ENCODE data around the gene RPTOR.
A peak's percentile ranks its signal among the peaks of the same experiment; 100 is the strongest.

Gene RPTOR

GRCh38 chr17:80645706-80646325 lies 101.2 kb downstream of the RPTOR start:
- no peak for DNase-seq (ENCODE audit: low spot score)

GRCh38 chr17:80646328-80646727 lies 101.7 kb downstream of the RPTOR start:
- DNase-seq (ENCODE audit: low spot score) = no peak

GRCh38 chr17:80647746-80648145 lies 103.1 kb downstream of the RPTOR start:
- DNase-seq (ENCODE audit: low spot score) = no peak

GRCh38 chr17:80649200-80649644 lies 104.6 kb downstream of the RPTOR start:
- DNase-seq (ENCODE audit: low spot score) = no peak

- DNase-seq (ENCODE audit: low spot score) = peak; percentile 80
These were observed 105.2 kb downstream of the RPTOR start for GRCh38 chr17:80649672-80650330.

- DNase-seq (ENCODE audit: low spot score) = no peak
These were observed 105.7 kb downstream of the RPTOR start for GRCh38 chr17:80650331-80650672.

GRCh38 chr17:80650751-80651518 lies 106.3 kb downstream of the RPTOR start:
- no peak for DNase-seq (ENCODE audit: low spot score)

GRCh38 chr17:80652756-80653330 lies 108.2 kb downstream of the RPTOR start:
- DNase-seq (ENCODE audit: low spot score) = no peak

- no peak for DNase-seq (ENCODE audit: low spot score)
These were observed 109.2 kb downstream of the RPTOR start for GRCh38 chr17:80653856-80654255.

- no peak for DNase-seq (ENCODE audit: low spot score)
These were observed 111.0 kb downstream of the RPTOR start for GRCh38 chr17:80655608-80656007.

- no peak for DNase-seq (ENCODE audit: low spot score)
These were observed 112.0 kb downstream of the RPTOR start for GRCh38 chr17:80656590-80656989.

GRCh38 chr17:80657561-80657960 lies 112.9 kb downstream of the RPTOR start:
- no peak for DNase-seq (ENCODE audit: low spot score)

GRCh38 chr17:80658821-80659220 lies 114.2 kb downstream of the RPTOR start:
- DNase-seq (ENCODE audit: low spot score) = no peak

- DNase-seq (ENCODE audit: low spot score) = no peak
These were observed 115.0 kb downstream of the RPTOR start for GRCh38 chr17:80659651-80660050.

GRCh38 chr17:80660527-80661198 lies 116.0 kb downstream of the RPTOR start:
- no peak for DNase-seq (ENCODE audit: low spot score)

- no peak for DNase-seq (ENCODE audit: low spot score)
These were observed 117.9 kb downstream of the RPTOR start for GRCh38 chr17:80662557-80662956.

GRCh38 chr17:80663781-80664206 lies 119.2 kb downstream of the RPTOR start:
- no peak for DNase-seq (ENCODE audit: low spot score)

GRCh38 chr17:80664217-80664790 lies 119.7 kb downstream of the RPTOR start:
- no peak for DNase-seq (ENCODE audit: low spot score)

GRCh38 chr17:80665792-80666191 lies 121.2 kb downstream of the RPTOR start:
- peak; percentile 72 for DNase-seq (ENCODE audit: low spot score)

- no peak for DNase-seq (ENCODE audit: low spot score)
These were observed 122.2 kb downstream of the RPTOR start for GRCh38 chr17:80666867-80667266.

- DNase-seq (ENCODE audit: low spot score) = peak; percentile 77
These were observed 123.0 kb downstream of the RPTOR start for GRCh38 chr17:80667462-80668277.
